ENCODE data around the gene CTNNA2. TPM values are rescaled to one million over a fixed set of nuclear protein-coding genes. Genes with fewer than 3 reads are reported as not detected.

The CTNNA2 gene
- total and polyA plus RNA-seq, 8 donors: 0.08 to 0.56 (median 0.17) TPM; not detected in 2

GRCh38 chr2:80303006-80303908, 790.4 kb downstream of the CTNNA2 start:
- H3K4me3 ChIP-seq: no peak overlapping the region
- intact Hi-C loops (cut with DNase I): no loop called here
- peaks cover 46 to 67% of the 10 kb centered on the region in 2 donors for H3K27me3 ChIP-seq

GRCh38 chr2:80303909-80304837, 791.3 kb downstream of the CTNNA2 start, which contains the start of gene LRRTM1:
LRRTM1 (minus strand) TSS chr2:80304752; CDS start chr2:80303819, 933 bp downstream.
- H3K9me3 ChIP-seq: no peaks in the 10 kb centered on the region
- DNase-seq (peak in 3 of 4 donors; percentile 42 to 73 (median 57)), ATAC-seq (peak; percentile 82)
- no peak within 1 kb of the TSS for H3K27ac ChIP-seq
- intact Hi-C loops (cut with DNase I): no loop called here
- peaks cover 9 to 13% of the 10 kb centered on the region in 2 donors for H3K4me1 ChIP-seq
- TF ChIP-seq CTCF (IDR thresholded peaks at IDR 0.05): no peak
- no peaks in the 10 kb centered on the region for H3K36me3 ChIP-seq
- peaks cover 46 to 62% of the 10 kb centered on the region in 2 donors for H3K27me3 ChIP-seq
- no peak within 1 kb of the TSS for H3K4me3 ChIP-seq

More at GRCh38 chr2:80303006-80303908, 790.4 kb downstream of the CTNNA2 start:
- peaks cover 9 to 13% of the 10 kb centered on the region in 2 donors for H3K4me1 ChIP-seq
- H3K27ac ChIP-seq: no peak overlapping the region
- ATAC-seq (peak; percentile 54), DNase-seq (peak in 1 of 4 donors; percentile 69)
- H3K36me3 ChIP-seq: no peaks in the 10 kb centered on the region
- no peak for TF ChIP-seq CTCF (IDR thresholded peaks at IDR 0.05)
- no peaks in the 10 kb centered on the region for H3K9me3 ChIP-seq

- Histone ChIP-seq H3K27ac (no peak overlapping the region), H3K27me3 (no peaks in the 10 kb centered on the region), H3K4me3 (no peak overlapping the region), H3K36me3 (no peaks in the 10 kb centered on the region), H3K4me1 (no peaks in the 10 kb centered on the region), H3K9me3 (no peaks in the 10 kb centered on the region)
- ATAC-seq: peak; percentile 88
- no peak for TF ChIP-seq CTCF (IDR thresholded peaks at IDR 0.05)
- intact Hi-C loops (cut with DNase I): no loop called here
- DNase-seq: peak in 1 of 4 donors; percentile 35
Measured at GRCh38 chr2:80311304-80311703, 798.5 kb downstream of the CTNNA2 start.

- Histone ChIP-seq H3K36me3 (no peaks in the 10 kb centered on the region), H3K9me3 (no peaks in the 10 kb centered on the region), H3K27me3 (no peaks in the 10 kb centered on the region), H3K27ac (no peak overlapping the region), H3K4me3 (no peak overlapping the region), H3K4me1 (no peaks in the 10 kb centered on the region)
- intact Hi-C loops (cut with DNase I): no loop called here
- DNase-seq: no peak
- no peak for ATAC-seq
- TF ChIP-seq CTCF (IDR thresholded peaks at IDR 0.05): no peak
Measured at GRCh38 chr2:80312282-80312839, 799.5 kb downstream of the CTNNA2 start.

Measured in left lung (tissue), 10 donors.